Fibroblast of skin of right quadriceps (primary cell): ENCODE data around the gene ATP2C1.

Experiments used
- DNase-seq: peaks from one replicate; pipeline ENCODE4 v3.0.0-alpha.2; 2013

ATP2C1 gene

GRCh38 chr3:130895690-130896488, 2.0 kb downstream of the ATP2C1 start:
- DNase-seq = no peak

- no peak for DNase-seq
These were observed 3.4 kb downstream of the ATP2C1 start for GRCh38 chr3:130897316-130897715.

- DNase-seq = peak; percentile 4
These were observed 7.1 kb downstream of the ATP2C1 start for GRCh38 chr3:130900959-130901358.

DNA sequence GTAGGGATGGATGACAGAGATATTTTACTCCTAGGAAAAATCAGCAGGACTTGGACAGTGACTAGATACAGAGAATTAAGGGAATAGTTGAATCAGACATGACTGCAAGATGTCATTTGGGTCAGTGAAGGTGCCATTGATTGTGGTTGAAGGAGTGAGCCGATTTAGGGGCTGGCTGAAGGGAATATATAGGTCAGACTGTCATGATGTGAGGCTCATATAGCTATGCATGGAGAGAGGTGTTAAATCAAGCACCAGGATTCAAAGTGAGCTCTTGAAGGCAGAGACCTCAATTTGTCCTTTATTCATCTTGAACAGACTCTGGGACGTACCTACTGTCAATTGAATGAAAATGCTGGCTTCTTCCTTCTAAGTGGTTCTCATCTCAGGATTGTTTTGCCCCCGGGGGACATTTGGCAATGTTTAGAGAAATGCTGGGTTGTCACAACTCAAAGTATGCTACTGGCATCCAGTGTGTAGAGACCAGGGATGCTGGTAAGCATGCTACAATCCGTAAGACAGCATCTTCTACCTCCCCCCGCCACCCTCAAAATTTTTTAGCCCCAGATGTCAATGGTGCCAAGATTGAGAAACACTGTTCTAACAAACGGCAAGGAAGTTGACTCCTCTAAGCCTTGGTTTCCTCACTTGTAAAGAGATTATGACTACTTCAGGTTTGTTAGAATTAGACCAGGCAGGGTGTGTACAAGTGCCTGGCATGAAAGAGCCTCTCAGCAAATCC, 7.8 kb downstream of the ATP2C1 start:
- DNase-seq = no peak

DNA sequence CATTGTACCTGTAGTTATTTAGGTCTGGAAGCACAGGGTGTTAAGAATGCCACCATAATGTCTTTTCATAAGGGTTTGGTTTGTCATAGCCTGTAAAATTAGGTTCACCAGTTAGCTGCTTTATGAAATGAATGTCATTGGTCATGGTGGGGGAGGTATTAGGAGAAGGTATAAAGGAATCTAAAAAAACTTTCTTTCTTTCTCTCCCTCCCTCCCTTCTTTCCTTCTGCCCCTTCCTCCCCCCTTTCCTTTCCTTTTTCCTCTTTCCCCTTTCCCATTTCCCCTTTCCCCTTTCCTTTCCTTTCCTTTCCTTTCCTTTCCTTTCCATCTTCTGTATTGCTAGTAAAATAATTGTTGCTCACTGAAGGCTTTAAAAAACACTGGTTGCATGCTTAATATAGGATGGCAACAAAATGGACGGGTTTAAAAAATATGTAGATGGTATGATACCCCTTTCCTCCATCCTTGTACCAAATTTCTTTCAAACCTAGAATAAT, 9.6 kb downstream of the ATP2C1 start:
- no peak for DNase-seq

DNA sequence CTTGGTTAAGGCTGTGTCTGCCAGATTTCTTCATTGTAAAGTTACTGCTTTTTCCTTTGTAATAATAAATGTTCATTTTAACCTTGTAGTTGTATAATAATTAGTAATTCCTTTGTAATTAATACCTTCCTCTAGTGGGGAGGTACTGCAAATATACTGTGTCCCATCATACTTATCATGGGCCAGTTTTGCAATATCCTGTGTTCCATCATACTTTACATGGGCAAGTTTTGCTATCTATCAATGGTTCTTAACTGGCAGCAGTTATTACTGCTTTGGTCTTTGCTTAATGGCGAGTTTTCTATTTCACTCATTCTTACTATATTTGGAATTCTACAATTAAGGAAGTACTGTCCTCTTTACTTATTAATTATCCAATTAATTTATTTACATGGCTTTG, 10.6 kb downstream of the ATP2C1 start:
- DNase-seq = no peak

DNA sequence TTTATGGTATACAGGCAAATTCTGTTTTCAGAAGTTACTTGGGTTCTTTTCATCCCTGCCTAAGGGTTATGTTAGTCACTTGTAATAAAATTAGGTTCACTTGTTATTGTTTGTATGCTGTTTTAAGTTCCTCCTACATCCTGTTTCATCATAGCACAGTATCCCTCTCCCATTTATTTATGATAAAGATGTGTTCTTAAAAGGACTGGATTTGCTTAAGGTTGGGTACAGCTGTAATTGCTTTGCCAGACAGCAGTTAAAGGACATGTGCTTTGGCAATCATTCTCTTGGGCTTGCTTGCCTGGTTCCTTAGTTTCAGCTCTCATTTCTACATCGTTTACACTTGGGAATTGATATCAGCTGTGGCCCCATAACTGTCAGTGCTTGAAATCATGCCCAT, 11.7 kb downstream of the ATP2C1 start:
- DNase-seq = peak; percentile 32

DNA sequence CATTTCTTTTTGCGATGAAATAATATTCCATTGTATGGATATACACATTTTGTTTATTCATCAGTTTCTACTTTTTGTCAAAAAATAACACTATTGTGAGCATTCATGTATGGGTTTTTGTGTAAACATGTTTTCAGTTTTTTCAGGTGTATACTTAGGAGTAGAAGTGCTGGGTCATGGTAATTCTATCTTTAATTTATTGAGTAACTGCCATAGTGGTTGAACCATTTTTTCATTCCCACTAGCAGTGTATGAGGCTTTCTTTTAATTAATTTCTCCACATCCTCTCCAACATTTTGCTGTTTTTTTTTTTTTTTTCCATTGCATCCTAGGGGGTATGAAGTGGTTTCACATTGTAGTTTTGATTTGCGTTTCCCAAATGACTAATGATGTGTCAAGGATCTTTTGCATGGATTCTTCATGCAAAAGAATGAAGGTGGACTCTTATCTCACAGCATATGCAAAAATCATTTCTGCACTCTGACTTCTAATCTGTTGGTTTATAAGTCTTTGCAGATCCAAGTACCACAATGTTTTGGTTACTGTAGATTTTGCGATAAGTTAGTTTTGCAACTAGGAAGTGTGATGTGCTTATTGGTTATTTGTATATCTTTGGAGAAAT, 12.6 kb downstream of the ATP2C1 start:
- DNase-seq = peak; percentile 64

DNA sequence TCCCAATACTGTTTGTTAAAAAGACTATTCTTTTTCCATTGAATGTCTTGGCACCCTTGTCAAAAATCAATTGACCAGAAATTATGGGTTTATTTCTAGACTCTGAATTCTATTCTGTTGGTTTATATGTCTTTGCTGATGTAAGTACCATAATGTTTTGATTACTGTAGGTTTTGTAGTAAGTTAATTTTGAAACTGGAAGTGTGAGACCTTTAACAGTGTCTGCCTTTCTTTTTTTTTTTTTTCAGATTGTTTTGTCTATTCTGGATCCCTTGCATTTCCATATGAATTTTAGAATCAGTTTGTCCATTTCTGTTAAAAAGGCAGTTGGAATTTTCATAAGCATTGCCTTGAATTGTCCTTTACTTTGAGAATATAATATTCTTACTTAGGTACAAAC, 13.6 kb downstream of the ATP2C1 start:
- no peak for DNase-seq

- DNase-seq = no peak
These were observed 14.1 kb downstream of the ATP2C1 start for GRCh38 chr3:130907966-130908365.

DNA sequence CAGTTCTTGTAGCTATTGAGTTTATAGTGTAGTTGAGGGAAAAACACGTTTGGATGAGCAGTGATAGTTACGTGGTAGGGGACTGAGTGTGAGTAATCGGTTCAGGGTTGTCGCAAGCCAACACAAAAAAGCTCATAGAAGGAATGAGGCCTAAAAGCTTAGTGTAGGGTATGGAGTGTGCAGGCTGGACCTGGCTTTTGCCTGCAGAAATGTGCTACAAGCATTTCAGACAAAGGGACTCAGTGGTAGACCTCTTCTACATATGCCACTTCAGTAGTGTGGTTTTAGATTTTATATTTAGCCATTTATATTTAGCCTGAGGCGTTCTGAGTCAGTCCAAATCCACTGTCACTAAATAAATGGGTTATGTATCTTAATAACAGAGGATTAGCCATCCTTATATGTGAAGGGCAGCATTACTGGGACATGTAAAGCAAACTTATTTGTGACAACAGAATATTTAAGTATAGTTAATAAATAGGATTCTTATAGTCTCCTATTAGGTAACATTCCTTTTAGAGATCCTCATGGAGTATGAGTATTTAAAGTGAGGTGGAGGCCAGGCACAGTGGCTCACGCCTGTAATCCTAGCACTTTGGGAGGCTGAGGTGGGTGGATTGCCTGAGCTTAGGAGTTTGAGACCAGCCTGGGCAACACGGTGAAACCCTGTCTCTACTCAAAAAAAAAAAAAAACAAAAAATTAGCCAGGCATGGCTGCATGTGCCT, 21.8 kb downstream of the ATP2C1 start:
- peak; percentile 4 for DNase-seq

GRCh38 chr3:130916507-130917167, 22.8 kb downstream of the ATP2C1 start:
- no peak for DNase-seq

- DNase-seq = no peak
These were observed 24.4 kb downstream of the ATP2C1 start for GRCh38 chr3:130918328-130918727.

- DNase-seq = peak; percentile 68
These were observed 31.7 kb downstream of the ATP2C1 start for GRCh38 chr3:130925628-130926027.

- no peak for DNase-seq
These were observed 32.6 kb downstream of the ATP2C1 start for GRCh38 chr3:130926504-130926903.

- no peak for DNase-seq
These were observed 35.9 kb downstream of the ATP2C1 start for GRCh38 chr3:130929804-130930203.

DNA sequence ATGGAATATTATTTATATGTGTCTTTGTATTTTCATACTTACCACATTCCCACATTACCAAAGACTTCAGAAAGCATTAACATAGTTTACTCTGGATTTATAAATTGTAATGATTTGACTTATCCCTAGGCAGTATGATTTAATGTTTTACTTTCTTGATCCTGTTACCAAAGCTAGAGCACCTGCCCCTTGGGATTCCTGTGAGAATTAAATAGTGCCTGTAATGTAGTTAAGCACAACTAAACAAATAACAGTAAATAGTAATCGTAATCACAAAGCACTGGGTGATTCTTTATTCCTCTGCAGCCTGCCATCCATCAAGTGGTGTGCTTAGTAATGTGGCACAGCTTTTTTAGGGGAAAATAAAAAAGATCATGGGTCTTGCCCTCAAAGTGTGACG, 39.1 kb downstream of the ATP2C1 start:
- DNase-seq = no peak

DNA sequence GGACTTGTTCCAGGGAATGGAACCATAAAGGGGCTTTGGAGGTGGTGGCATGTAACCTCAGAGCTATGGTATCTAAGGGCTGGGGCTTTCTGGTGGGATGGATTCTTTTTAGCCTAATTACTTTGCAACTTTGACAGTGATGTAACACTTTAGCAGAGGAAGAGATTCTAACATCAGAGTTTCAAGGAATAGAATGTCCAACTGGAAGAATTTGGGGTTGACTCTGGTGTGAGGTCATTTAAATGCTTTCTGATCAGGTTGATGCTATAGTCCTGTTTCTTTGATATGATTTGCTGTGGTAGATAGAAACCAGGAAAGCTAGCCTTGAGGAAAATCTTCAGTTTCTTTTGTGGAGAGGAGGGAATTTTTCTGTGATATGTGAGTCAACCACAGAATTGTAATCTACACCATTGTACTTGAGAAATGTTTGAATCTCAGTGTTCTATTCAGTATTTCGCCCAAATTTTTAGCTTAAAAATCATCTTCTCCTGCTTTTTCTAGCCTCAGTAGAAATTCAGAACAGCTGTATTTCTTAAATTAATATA, 40.0 kb downstream of the ATP2C1 start:
- DNase-seq = peak; percentile 32

DNA sequence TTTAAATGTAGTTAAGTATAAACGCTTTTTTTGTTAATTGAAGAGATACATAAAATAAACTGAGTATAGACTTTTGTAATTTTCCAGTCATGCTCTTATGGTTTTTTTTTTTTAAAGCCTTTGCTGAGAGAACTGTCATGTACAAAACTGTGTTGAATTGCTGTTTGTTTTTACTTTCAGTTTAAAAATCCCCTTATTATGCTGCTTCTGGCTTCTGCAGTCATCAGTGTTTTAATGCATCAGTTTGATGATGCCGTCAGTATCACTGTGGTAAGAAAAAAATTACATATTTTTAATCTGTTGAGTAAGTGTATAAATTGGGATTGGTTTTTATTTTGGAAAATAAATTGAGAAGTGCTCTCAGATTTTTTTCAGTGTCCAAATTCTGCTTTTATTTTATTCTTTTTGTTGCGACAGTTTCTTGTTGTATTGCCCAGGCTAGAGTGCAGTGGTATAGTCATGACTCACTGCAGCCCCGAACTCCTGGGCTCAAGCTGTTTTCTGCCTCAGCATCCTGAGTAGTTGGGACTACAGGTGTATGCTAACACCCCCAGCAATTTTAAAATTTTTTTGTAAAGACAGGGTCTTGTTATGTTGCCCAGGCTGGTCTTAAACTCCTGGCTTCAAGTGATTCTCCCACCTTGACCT, 40.7 kb downstream of the ATP2C1 start:
- no peak for DNase-seq

GRCh38 chr3:130935761-130936492, 42.0 kb downstream of the ATP2C1 start:
- DNase-seq = peak; percentile 63

DNA sequence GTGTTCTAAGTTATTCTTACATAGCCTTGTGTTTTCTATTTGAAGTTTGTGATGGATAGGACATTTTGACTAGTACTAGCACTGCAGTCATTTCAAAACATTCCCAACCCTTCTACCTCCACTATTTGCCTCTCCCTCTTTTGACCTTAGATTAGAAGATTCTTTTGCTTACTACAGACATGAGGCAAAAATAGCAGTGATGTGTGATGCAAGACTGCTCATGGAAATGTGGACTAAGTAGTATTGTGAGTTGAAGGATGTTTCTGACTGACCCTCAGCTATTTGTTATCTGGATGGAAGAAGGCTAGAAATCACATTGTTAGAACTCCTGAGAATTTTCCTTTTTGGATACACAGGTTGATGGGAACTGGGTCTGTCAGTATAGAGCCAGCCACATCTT, 45.9 kb downstream of the ATP2C1 start:
- peak; percentile 6 for DNase-seq
